ENCODE measurements around the gene DCLK2.

GRCh38 chr4:150236626-150237025, 158.4 kb downstream of the DCLK2 start:
- TF ChIP-seq POLR2A (IDR thresholded peaks at IDR 0.05; ENCODE audit: extremely low read depth, insufficient read length) = no peak
- no peak for TF ChIP-seq CTCF (IDR thresholded peaks at IDR 0.05; ENCODE audit: low read depth, low read length)
- TF ChIP-seq MAX (IDR thresholded peaks at IDR 0.05; ENCODE audit: low read depth, low read length) = no peak
